ENCODE results near the gene UBE2I.
"Not testable (repeated sequence)": the region's sequence is repeated elsewhere in the genome, so short reads cannot be mapped to it uniquely, and the experiment has no call there.

DNA sequence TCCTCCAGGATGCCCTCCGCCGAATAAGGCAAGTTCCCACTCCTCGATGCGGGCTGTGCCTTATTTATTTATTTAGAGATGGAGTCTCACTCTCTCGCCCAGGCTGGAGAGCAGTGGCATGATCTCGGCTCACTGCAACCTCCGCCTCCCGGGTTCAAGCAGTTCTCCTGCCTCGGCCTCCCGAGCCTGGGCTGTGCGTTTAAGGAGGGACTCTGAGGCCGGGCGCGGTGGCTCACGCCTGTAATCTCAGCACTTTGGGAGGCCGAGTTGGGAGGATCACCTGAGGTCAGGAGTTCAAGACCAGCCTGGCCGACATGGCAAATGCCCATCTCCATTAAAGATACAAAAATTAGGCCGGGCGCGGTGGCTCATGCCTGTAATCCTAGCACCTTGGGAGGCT, 18.7 kb downstream of the UBE2I start:
- TF ChIP-seq, protein P1, sequence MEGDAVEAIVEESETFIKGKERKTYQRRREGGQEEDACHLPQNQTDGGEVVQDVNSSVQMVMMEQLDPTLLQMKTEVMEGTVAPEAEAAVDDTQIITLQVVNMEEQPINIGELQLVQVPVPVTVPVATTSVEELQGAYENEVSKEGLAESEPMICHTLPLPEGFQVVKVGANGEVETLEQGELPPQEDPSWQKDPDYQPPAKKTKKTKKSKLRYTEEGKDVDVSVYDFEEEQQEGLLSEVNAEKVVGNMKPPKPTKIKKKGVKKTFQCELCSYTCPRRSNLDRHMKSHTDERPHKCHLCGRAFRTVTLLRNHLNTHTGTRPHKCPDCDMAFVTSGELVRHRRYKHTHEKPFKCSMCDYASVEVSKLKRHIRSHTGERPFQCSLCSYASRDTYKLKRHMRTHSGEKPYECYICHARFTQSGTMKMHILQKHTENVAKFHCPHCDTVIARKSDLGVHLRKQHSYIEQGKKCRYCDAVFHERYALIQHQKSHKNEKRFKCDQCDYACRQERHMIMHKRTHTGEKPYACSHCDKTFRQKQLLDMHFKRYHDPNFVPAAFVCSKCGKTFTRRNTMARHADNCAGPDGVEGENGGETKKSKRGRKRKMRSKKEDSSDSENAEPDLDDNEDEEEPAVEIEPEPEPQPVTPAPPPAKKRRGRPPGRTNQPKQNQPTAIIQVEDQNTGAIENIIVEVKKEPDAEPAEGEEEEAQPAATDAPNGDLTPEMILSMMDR (IDR thresholded peaks at IDR 0.05 in 2 of 3, conservative IDR thresholded peaks at IDR 0.05 in 1 of 3; ENCODE audit: borderline replicate concordance in 1 of 3, insufficient read depth in 1 of 3, low read depth in 2 of 3, low read length in 2 of 3): not testable (repeated sequence)
- TF ChIP-seq POLR2AphosphoS5 (IDR thresholded peaks at IDR 0.05; ENCODE audit: low read depth, low read length); CEBPB (IDR thresholded peaks at IDR 0.05; ENCODE audit: low read depth); ZNF274 (IDR thresholded peaks at IDR 0.05; ENCODE audit: low read depth, low read length); POLR2A (IDR thresholded peaks at IDR 0.05; ENCODE audit: borderline replicate concordance, extremely low read depth, insufficient read depth, insufficient read length); RAD21 (IDR thresholded peaks at IDR 0.05; ENCODE audit: low read depth); YY1 (IDR thresholded peaks at IDR 0.05; ENCODE audit: extremely low read depth, insufficient replicate concordance, low read depth, low read length); JUND (IDR thresholded peaks at IDR 0.05); SIN3A (IDR thresholded peaks at IDR 0.05; ENCODE audit: low read depth): not testable (repeated sequence)
- TF ChIP-seq, protein P2, sequence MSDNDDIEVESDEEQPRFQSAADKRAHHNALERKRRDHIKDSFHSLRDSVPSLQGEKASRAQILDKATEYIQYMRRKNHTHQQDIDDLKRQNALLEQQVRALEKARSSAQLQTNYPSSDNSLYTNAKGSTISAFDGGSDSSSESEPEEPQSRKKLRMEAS (IDR thresholded peaks at IDR 0.05): not testable (repeated sequence)
- TF ChIP-seq, protein P3, sequence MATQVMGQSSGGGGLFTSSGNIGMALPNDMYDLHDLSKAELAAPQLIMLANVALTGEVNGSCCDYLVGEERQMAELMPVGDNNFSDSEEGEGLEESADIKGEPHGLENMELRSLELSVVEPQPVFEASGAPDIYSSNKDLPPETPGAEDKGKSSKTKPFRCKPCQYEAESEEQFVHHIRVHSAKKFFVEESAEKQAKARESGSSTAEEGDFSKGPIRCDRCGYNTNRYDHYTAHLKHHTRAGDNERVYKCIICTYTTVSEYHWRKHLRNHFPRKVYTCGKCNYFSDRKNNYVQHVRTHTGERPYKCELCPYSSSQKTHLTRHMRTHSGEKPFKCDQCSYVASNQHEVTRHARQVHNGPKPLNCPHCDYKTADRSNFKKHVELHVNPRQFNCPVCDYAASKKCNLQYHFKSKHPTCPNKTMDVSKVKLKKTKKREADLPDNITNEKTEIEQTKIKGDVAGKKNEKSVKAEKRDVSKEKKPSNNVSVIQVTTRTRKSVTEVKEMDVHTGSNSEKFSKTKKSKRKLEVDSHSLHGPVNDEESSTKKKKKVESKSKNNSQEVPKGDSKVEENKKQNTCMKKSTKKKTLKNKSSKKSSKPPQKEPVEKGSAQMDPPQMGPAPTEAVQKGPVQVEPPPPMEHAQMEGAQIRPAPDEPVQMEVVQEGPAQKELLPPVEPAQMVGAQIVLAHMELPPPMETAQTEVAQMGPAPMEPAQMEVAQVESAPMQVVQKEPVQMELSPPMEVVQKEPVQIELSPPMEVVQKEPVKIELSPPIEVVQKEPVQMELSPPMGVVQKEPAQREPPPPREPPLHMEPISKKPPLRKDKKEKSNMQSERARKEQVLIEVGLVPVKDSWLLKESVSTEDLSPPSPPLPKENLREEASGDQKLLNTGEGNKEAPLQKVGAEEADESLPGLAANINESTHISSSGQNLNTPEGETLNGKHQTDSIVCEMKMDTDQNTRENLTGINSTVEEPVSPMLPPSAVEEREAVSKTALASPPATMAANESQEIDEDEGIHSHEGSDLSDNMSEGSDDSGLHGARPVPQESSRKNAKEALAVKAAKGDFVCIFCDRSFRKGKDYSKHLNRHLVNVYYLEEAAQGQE (IDR thresholded peaks at IDR 0.05; ENCODE audit: low read depth): not testable (repeated sequence)
- TF ChIP-seq, protein P4, sequence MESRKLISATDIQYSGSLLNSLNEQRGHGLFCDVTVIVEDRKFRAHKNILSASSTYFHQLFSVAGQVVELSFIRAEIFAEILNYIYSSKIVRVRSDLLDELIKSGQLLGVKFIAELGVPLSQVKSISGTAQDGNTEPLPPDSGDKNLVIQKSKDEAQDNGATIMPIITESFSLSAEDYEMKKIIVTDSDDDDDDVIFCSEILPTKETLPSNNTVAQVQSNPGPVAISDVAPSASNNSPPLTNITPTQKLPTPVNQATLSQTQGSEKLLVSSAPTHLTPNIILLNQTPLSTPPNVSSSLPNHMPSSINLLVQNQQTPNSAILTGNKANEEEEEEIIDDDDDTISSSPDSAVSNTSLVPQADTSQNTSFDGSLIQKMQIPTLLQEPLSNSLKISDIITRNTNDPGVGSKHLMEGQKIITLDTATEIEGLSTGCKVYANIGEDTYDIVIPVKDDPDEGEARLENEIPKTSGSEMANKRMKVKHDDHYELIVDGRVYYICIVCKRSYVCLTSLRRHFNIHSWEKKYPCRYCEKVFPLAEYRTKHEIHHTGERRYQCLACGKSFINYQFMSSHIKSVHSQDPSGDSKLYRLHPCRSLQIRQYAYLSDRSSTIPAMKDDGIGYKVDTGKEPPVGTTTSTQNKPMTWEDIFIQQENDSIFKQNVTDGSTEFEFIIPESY (IDR thresholded peaks at IDR 0.05; ENCODE audit: extremely low read depth, insufficient replicate concordance, low read length): not testable (repeated sequence)
- TF ChIP-seq, protein P5, sequence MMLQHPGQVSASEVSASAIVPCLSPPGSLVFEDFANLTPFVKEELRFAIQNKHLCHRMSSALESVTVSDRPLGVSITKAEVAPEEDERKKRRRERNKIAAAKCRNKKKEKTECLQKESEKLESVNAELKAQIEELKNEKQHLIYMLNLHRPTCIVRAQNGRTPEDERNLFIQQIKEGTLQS (IDR thresholded peaks at IDR 0.05): not testable (repeated sequence)

Measured in HCT116 (cell line).